ENCODE results near the gene HP. TPM values are rescaled to one million over a fixed set of nuclear protein-coding genes. Genes with fewer than 3 reads are reported as not detected.
"Not testable (repeated sequence)": the region's sequence is repeated elsewhere in the genome, so short reads cannot be mapped to it uniquely, and the experiment has no call there.

The HP gene
- total RNA-seq (not detected in 2 replicates), polyA plus RNA-seq (not detected in 2 replicates), polyA minus RNA-seq (not detected in 2 replicates)
- total RNA-seq (2013): 0.09 TPM

GRCh38 chr16:72054254-72054847 is at the start of gene HP:
HP (plus strand) TSS chr16:72054505; CDS start chr16:72054653, 148 bp downstream.
- H3K9me3 ChIP-seq (ENCODE audit: control extremely low read depth in 1 of 3, control insufficient read depth in 2 of 3, insufficient read depth in 1 of 3, low read length in 2 of 3); H3K4me3 ChIP-seq (ENCODE audit: control extremely low read depth in 1 of 5, extremely low read depth in 1 of 5, insufficient read depth in 1 of 5, low read depth in 2 of 5, low read length in 4 of 5); H3K4me1 ChIP-seq (ENCODE audit: control insufficient read depth in 2 of 2, insufficient read depth in 2 of 2, low read length in 2 of 2); H3K27me3 Mint-ChIP-seq; H3K27ac ChIP-seq (ENCODE audit: low read length in 2 of 2); H3K4me3 Mint-ChIP-seq; H3K4me2 ChIP-seq (replicated peaks; ENCODE audit: low read depth, low read length, poor library complexity, severe bottlenecking); H3K27me3 ChIP-seq (replicated peaks in 1 of 4; ENCODE audit: control extremely low read depth in 1 of 4, control insufficient read depth in 3 of 4, insufficient read depth in 4 of 4, low read length in 3 of 4); H3K4me1 Mint-ChIP-seq; DNase-seq; H3K9ac ChIP-seq (ENCODE audit: low read length); H2AFZ ChIP-seq (ENCODE audit: insufficient read depth, low read depth, low read length, poor library complexity, severe bottlenecking); H3K79me2 ChIP-seq (ENCODE audit: control insufficient read depth, insufficient read depth, low read length); H3K36me3 ChIP-seq (replicated peaks in 1 of 2; ENCODE audit: control extremely low read depth in 1 of 2, control insufficient read depth in 1 of 2, extremely low read depth in 1 of 2, insufficient read depth in 2 of 2, low read length in 1 of 2); intact Hi-C loops (cut with micrococcal nuclease); H3K27ac Mint-ChIP-seq; H4K20me1 ChIP-seq (ENCODE audit: control insufficient read depth, insufficient read depth, low read length, poor library complexity, severe bottlenecking); ATAC-seq (ENCODE audit: low read depth); H3K9me3 Mint-ChIP-seq (ENCODE audit: insufficient read depth); POLR2A ChIA-PET: not testable (repeated sequence)
- WGBS (ENCODE audit: insufficient coverage): 79% methylated on average over 2 of the region's 5 CpGs
- CTCF ChIA-PET: interaction anchor here (1.3 kb wide), 1 partner anchor 12 kb away, joined by 4 read pairs; no protein-coding TSS in a partner anchor

- H3K27me3 ChIP-seq (replicated peaks in 1 of 4; ENCODE audit: control extremely low read depth in 1 of 4, control insufficient read depth in 3 of 4, insufficient read depth in 4 of 4, low read length in 3 of 4); H3K36me3 ChIP-seq (replicated peaks in 1 of 2; ENCODE audit: control extremely low read depth in 1 of 2, control insufficient read depth in 1 of 2, extremely low read depth in 1 of 2, insufficient read depth in 2 of 2, low read length in 1 of 2); H4K20me1 ChIP-seq (ENCODE audit: control insufficient read depth, insufficient read depth, low read length, poor library complexity, severe bottlenecking); H3K9me3 Mint-ChIP-seq (ENCODE audit: insufficient read depth); CTCF ChIA-PET; H3K79me2 ChIP-seq (ENCODE audit: control insufficient read depth, insufficient read depth, low read length); H3K9me3 ChIP-seq (ENCODE audit: control extremely low read depth in 1 of 3, control insufficient read depth in 2 of 3, insufficient read depth in 1 of 3, low read length in 2 of 3); H3K27me3 Mint-ChIP-seq; ATAC-seq (ENCODE audit: low read depth); POLR2A ChIA-PET; DNase-seq: not testable (repeated sequence)
- 87% methylated on average over 2 of the region's 9 CpGs for WGBS (ENCODE audit: insufficient coverage)
- peaks cover 15% of the 10 kb centered on the region for H3K4me1 Mint-ChIP-seq
- H3K27ac Mint-ChIP-seq: peak overlapping the region; percentile 94
- H3K4me3 Mint-ChIP-seq: peak overlapping the region; percentile 95
- Histone ChIP-seq H3K4me1 (ENCODE audit: control insufficient read depth in 2 of 2, insufficient read depth in 2 of 2, low read length in 2 of 2) (peaks cover 0 to 12% of the 10 kb centered on the region in 2 donors), H3K4me3 (ENCODE audit: control extremely low read depth in 1 of 5, extremely low read depth in 1 of 5, insufficient read depth in 1 of 5, low read depth in 2 of 5, low read length in 4 of 5) (peak overlapping the region in 4 of 5 experiments; percentile 23 to 65 (median 29)), H3K9ac (ENCODE audit: low read length) (peak overlapping the region; percentile 6), H3K27ac (ENCODE audit: low read length in 2 of 2) (peak overlapping the region; percentile 69 to 73), H3K4me2 (replicated peaks; ENCODE audit: low read depth, low read length, poor library complexity, severe bottlenecking) (peak overlapping the region; percentile 79), H2AFZ (ENCODE audit: insufficient read depth, low read depth, low read length, poor library complexity, severe bottlenecking) (peak overlapping the region; percentile 50)
- intact Hi-C loops (cut with micrococcal nuclease): loop anchor here (1.0 to 10.0 kb wide), 8 partner anchors 46 to 1483 kb away; partner anchors contain the start of genes COG4, DHX38, IST1 and SF3B3
Measured at GRCh38 chr16:72008065-72008423, 46.3 kb upstream of the HP start.
